DMS153 treated with DMSO at 0.1 percent for 48 hours (cell line): ENCODE measurements around the gene AGR3.
"Not testable (repeated sequence)": the region's sequence is repeated elsewhere in the genome, so short reads cannot be mapped to it uniquely, and the experiment has no call there.

ENCODE experiments used
- DNase-seq: peaks from one replicate; lab custom pipeline; 2025; ENCODE audit not compliant: unreplicated experiment; lab: John Stamatoyannopoulos, UW

AGR3 gene

DNA sequence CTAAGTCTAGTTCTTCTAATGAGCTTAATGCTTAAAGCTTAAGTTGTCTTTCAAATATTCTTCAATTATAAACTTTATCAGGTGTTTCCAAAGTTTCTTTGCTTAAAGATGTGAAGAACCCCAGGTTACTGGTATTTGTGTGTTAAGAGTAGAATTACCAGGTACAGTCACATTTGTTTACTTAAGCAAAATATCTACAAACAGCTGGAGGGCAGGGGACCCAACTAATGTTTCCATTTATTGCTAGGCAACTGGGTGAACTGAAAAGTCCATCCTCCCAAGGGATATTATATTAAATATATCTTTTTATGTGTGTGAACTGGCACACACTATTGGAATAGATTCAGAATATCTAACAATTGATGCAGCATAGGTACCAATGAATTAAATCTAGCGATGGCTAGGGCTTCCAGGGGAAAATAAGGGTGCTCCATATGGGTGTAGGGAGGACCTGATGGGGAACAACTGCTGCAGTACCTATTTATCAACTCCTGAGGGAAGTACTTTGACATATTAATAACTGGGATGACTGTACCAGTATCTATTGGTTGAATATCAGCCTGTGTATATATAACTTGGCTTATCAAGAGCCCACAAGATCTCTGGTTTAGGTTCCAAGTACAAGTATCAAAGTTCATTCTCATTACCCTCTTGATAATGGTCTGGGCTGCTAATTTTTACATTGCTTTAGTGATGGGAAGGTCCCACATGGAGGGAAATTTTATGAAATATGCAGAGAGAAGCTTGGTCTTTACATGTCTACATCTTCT lies 10.3 kb upstream of the AGR3 start:
- DNase-seq, result no peak

DNA sequence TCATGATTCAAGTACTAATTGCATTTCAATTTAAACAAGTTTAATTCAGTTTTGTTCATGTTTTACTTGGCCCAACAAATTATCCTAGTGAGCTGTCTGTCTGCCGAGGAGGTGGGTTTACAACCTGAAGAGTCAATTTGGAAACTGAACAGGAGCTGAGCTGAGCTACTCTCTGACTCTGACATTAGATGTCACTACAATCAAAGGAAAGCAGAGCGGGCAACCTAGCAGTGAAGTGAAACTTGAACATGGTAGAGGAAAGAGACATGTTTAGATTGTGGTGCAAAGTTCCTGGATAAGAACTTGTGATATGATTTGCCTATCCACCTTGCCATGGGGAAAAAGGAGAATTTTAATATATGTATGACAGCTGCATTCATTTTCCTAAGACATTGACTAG lies 9.6 kb upstream of the AGR3 start:
- DNase-seq, result peak; percentile 54

DNA sequence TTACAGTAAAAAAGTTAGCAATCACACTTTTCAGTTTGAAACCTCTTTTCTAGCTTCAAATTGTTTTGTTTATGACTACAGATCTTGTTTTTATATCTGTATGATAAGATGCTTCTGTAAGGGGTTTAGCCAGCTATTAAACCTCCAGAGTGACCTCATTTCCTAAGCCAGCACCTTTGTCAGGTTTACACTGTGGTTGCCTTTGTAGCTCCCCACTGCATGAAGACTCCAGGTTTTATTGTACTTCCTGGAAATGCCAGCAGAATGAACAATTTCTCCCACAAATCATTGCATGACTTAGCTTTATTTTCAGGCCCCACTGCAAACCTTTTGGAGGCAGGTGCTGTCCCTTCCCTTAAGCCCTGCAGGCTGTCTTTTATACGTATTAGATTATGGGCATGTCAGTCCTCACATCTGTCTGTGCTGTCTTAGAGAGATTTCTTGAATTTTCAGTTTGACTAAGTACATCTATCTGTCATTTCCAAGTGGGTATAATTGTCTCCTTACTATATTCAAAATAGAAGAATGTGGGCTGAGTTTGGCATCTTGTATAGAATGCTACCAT lies 8.2 kb upstream of the AGR3 start:
- DNase-seq, result no peak

DNA sequence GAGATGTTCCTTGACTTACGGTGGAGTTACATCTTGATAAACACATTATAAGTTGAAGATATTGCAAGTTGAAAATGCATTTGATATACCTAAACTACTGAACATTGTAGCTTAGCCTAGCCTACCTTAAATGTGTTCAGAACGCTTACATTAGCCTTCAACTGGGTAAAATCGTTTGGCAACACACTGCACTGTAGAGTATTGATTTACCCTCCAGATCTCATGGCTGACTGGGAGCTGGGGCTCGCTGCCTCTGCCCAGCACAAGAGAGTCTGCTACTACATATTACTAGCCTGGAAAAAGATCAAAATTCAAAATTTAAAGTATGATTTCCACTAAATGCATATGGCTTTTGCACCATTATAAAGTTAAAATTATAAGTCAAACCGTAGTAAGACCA lies 7.5 kb upstream of the AGR3 start:
- DNase-seq, result no peak

DNA sequence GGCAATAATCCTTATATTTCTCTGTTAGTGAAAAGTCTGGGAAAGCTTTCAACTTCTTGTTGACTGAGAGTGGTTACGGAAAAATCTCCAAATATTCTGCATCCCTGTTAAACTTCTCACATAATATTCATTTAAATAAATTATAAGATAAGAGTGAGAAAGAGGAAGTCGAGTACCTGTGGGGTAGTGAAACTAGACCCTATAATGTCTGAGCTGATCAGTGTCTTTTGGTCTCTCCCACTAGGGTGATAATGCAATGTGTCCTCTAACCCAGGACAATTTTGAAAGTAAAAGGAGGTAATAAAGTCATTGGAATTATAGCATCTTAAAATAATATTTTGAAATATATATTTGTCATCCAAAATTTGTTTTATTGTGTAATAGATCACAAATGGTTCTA lies 2.1 kb upstream of the AGR3 start:
- no peak for DNase-seq

DNA sequence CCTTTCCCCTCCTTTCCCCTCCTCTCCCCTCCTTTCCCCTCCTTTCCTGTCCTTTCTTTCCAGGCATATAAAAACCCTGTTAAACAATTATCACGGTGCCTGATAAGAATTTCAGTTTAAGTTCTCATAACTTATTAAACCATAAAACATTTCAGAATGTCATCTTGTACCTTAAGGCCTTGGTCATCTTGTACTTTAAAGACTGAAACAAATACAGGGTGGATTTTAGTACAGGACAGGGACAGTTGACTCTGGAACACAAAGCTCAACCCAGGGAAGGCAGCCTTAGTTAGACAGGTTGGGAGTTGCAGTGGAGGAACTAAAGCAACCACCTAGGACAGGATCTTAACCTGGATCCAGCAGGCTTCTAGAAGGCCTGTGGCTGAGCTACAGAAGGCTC lies 1.2 kb downstream of the AGR3 start:
- no peak for DNase-seq

DNA sequence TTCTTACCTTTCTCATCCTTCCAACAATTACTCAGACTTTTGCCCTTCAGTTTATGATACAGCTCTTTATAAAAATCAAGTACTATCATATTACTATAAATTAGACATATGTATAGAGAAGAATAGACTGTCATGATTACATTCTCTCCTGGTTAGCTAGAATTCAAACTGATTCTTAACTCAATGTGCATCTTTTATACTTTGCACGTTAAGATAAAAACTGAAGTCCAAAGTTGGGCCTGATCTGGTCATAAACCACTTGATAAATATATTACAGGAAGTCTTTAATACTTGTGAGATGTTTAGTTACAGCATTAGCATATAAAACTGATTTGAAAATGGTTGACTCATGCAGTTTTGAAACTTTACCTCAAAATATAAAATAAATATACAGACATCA lies 2.6 kb downstream of the AGR3 start:
- no peak for DNase-seq

DNA sequence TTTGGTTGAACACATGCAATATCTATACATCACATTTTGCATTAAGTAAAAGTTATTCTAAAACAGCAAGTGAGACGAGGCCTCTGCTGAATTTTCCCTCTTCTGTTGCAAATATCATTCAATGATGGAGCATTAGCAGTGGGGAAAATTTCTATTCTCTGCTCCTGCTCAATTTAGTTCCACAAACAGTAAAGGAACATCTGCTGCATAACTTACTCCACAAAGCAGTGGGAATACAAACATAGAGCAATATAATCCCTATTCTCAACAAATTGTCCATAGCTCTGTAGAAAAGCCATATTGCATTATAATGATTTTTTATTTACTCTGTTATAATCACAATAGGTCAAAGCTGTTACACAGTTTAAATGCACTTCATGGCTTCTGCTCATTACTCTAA lies 5.9 kb downstream of the AGR3 start:
- DNase-seq, result no peak

DNA sequence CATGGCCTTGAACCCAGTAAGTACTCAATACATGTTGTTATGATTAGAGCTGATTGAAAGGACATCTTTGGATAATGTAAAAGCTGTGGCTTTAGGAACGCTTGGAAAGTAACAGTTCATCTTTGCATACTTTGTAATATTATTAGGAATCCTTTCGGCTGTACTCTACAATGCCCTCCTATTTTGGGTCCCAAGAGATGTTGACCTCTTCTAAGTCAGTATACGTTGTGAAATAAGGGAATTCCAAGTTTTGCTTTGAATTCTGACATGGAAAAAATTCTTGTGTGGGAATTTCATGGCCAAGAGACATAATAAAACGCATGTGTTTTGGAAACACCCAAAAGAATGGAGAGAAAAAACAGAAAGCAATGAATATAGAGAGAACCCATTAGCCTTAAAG lies 7.7 kb downstream of the AGR3 start:
- DNase-seq, result no peak

DNA sequence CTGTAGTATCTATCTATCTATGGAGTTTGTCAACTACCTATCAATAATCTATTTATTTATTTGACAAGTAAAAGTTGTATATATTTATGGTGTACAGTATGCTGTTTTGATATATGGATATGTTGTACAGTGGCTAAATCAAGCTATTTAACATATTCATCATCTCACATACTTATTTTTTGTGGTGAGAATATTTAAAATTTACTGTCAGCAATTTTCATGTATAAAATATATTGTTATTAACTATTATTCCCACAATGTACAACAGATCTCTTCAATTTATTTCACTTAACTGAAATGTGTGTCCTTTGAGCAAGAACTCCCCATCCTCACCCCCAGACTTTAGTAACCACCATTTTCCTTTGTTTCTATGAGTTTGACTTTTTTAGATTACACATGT lies 14.5 kb downstream of the AGR3 start:
- DNase-seq, result no peak

DNA sequence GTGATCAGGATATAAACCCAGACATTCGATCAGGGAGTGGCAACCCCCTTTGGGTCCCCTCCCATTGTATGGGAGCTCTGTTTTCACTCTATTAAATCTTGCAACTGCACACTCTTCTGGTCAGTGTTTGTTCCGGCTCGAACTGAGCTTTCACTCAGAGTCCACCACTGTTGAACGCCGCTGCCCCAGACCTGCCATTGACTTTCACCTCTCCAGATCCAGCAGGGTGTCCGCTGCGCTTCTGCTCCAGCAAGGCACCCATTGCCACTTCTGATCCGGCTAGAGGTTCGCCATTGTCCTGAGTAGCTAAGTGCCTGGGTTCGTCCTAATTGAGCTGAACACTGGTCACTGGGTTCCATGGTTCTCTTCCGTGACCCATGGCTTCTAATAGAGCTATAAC lies 28.6 kb downstream of the AGR3 start:
- DNase-seq, result not testable (repeated sequence)

DNA sequence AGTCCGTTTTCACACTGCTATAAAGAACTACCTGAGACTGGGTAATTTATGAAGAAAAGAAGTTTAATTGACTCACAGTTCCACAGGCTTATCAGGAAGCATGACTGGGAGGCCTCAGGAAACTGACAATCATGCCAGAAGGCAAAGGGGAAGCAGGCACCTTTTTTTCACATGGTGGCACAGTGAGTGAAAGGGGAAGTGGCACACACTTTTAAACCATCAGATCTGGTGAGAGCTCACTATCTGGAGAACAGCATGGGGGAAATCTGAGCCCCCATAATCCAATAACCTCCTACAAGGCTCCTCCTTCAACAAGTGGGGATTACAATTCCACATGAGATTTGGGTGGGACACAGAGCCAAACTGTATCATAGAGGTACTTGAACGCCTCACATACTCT lies 30.0 kb downstream of the AGR3 start:
- no peak for DNase-seq

DNA sequence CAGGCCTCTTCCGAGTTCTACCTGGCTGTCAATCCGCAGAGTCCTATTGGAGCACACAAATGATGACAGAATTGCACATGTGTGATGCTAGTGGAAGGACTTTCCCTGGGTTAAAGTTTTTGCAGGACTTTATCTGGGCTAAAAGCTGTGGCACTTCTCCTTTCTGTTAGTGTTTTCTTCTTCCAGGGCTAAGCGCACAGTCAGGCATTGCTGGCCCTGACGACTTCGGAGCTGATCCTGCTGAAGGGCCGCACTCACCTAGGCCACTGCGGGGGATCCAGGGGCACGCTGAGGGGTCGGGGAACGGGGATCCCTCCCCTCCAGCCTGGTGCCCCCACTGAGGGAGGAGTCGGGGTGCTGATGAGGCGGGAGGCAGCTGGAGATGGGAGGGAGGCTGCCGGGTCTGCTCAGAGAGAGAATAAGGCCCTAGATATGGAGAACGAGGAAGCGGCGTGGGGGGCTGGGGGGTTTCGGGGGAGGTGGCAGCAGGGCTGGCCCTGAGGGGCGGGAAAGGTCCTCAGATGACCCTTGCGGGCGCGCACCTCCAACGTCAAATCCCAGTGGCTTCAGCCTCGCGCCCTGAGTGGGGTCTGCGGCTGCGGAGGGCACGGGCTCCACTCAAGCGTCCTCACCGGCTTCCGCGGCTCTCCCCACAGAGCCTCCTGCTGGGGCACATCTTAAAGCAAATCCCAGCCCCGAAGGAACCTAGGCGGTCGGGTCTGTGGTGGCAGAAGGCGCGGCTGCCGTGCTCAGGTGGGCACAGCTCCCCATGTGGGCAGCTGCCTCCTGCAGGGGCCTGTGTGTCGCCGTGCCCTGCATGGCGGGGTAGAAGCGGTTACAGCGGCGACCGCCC lies 30.9 kb downstream of the AGR3 start:
- DNase-seq, result no peak

DNA sequence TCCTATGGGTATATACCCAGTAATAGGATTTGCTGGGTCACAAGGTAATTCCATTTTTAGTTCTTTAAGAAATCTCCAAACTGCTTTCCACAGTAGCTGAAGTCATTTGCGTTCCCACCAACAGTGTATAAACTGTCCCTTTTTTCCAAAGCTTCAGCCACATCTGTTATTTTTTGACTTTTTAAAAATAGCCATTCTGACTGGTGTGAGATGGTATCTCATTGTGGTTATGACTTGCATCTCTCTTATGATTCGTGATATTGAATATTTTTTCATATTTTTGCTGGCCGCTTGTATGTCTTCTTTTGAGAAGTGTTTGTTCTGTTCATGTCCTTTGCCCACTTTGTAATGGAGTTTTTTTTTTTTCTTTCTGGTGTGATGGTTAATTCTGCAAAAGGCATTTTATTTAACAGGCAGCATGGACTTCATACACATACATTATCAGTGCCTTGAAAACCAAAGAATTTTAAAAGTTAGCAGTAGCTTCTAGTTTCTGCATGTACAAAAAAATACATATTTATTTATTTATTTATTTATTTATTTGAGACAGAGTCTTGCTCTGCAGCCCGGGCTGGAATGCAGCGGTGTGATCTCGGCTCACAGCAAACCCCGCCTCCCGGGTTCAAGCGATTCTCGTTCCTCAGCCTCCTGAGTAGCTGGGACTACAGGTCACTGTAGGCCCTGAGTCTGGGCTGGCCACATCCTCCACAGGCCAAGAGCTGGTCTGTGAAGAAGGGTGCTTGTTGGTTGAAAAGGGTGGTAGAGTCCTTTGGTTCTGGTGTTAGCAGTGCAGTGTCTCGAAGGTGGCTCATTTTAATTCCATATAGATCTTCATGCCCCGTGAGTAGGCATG lies 32.3 kb downstream of the AGR3 start:
- DNase-seq, result no peak

DNA sequence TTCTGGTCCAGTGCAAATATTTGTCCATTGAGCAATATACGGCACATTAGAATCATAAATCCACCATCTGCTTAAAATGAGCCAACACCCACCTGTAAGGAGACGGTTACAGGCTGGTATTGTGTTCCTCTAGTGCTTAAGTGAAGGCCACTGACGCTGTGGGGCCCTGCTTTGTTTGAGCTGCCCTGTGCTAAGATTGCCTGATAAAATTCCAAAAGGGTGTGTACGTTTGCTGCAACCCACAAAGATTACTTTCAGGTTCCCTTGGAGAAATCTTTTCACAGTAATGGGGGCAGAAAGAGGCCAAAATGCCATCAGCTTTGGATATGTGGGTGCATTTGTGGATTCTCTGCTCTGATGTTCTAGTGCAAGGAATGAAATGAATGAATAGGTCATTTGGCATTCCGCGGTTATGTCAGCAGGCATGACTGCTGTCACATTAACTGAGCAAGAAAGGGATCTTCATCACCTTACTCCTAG lies 34.4 kb downstream of the AGR3 start:
- DNase-seq, result peak; percentile 67

DNA sequence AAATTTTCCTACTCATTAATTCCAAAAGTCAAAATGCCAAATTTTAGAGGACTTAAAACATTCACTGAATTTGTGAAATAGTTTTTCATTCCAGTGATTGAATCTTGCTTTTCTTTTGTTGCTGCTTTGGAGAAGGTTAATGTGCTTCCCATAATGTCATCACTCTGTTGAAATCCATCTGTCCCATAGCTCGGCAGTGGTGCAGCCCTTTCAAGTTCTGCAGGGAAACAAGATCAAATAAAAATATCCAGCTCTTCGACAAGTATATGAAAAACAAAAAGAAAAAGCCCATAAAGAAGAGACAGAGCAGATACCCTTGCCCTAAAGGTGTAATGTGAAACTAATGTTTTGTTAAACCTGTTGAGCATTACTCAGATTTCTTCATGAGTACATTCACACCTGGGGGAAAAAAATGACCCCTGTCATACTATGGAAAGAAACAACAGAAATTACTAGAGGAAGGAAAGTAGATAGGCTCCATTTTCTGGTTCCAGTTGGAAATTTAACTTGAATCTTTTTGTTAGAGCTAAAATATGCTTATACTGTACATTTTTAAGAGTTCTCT lies 35.1 kb downstream of the AGR3 start:
- no peak for DNase-seq

DNA sequence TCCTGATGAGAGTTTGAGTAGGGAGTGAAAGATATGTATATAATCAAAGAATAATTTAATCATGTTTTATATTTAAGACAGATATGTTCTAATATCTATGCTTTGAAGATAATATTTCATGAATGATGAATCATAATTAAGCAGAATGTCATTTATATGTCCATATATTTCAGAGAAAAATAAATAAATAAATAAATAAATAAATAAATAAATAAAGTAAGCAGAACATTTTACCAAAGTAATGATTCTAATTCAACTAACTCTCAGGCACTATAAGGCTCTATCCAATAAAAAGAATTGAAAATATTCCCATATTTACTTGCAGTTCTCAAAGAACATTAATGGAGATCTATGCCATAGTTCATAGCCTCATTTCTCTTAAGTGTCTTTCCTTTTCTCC lies 36.0 kb downstream of the AGR3 start:
- no peak for DNase-seq

DNA sequence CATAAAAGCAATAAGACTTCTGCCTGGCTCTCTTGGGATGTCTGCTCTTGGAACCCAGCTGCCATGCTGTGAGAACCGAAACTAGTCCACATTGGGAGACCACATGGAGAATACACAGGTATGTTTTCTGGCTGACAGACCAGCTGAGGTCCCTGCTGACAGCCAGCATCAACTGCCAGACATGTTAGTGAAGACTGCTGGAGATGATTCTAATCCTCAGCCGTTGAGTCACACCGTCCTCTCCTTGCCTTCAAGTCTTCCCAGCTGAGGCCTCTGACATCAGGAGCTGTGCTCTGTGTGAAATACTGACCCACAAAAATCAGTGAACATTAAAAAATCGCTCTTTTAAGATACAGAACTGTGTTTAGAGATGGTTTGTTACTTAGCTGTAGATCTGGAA lies 40.1 kb downstream of the AGR3 start:
- DNase-seq, result no peak

DNA sequence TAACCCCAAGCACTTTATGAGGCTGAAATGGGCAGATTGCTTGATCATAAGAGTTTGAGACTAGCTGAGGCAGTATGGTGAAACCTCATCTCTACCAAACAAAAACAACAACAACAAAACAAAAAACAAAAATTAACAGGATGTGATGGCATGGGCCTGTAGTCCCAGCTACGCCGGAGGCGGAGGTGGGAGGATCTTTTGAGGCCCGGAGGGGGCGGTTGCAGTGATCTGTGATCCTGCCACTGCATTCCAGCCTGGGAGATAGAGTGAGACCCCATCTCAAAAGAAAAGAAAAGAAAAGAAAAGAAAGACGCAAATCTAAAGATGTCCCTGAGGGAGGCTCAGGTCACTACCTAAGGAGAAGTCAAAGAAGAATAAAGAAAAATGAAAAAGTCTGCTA lies 41.7 kb downstream of the AGR3 start:
- DNase-seq, result no peak

DNA sequence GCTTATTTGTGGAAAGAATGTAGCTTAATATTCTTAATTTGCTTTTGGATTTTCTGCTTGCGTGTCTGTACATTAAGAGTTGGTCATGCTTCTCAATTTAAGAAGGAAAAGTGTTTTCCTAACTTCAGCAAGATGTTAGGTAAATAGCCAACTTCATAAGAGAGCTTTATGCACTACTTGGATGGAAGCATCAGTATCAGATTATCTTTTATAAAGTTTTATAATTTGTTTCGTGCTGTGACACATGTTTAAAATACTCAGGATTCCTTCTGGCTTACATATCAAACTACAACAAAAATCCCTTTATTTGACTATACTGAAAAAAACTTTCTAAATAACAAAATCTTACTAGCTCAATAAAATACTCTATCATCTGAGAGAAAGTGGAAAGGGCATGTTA lies 42.1 kb downstream of the AGR3 start:
- no peak for DNase-seq

DNA sequence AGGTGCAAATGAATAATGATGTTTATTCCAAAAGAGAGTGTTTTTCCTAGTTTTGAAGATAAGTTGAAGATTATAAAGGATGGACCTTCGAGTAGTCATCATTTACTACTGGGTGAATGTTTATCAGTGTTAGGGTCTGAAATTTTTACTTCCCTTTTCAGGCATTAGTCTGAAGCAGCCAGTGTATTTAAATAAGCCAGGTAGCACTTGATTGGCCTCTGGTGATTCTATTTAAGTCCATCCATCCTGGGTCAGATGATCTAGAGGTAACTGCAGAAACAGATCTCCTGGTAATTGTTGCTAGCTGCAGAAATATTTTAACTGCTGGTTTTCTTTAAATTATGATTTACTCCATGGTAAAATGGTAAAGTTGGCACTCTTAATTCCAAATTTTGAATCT lies 42.9 kb downstream of the AGR3 start:
- no peak for DNase-seq
